Neutrophil (primary cell): ENCODE measurements around the gene ZMYND10.
A peak's percentile ranks its signal among the peaks of the same experiment; 100 is the strongest.

Experiments
- H3K27ac ChIP-seq: fragments of 200-600 bp; sonication (generic); 2 replicates; pipeline ENCODE4 v1.5.1; 2016; ENCODE audit warnings: mild to moderate bottlenecking, moderate library complexity
- H3K27me3 ChIP-seq: fragments of 200-600 bp; sonication (generic); 2 replicates; pipeline ENCODE4 v1.6.0; 2016; ENCODE audit warnings: mild to moderate bottlenecking
- H3K36me3 ChIP-seq: fragments of 200-600 bp; sonication (generic); 2 replicates; pipeline ENCODE4 v1.5.1; 2017
- H3K4me1 ChIP-seq, 2 experiments: fragments of 200-600 bp in 1 of 2; sonication (generic) in 1 of 2; 1 replicate in 1 of 2; 2 replicates in 1 of 2; pipeline versions ENCODE4 v1.5.1 to v1.6.1; 2013 to 2016; ENCODE audit warnings: low read depth in 1 of 2, low read length in 1 of 2, mild to moderate bottlenecking in 1 of 2, moderate library complexity in 1 of 2; ENCODE audit not compliant: control insufficient read depth in 1 of 2, insufficient read depth in 1 of 2
- H3K4me3 ChIP-seq, 2 experiments: fragments of 200-600 bp in 1 of 2; sonication (generic) in 1 of 2; 1 replicate in 1 of 2; 2 replicates in 1 of 2; pipeline ENCODE4 v1.5.1; 2013 to 2016; ENCODE audit warnings: low read depth in 1 of 2, low read length in 1 of 2, mild to moderate bottlenecking in 1 of 2, moderate library complexity in 1 of 2
- H3K9me3 ChIP-seq: fragments of 200-600 bp; sonication (generic); 2 replicates; pipeline ENCODE4 v1.5.1; 2016
- CTCF ChIP-seq: fragments of 200-600 bp; sonication (generic); IDR thresholded peaks from 2 replicates; pipeline ENCODE4 v1.5.1; 2016; ENCODE audit warnings: antibody characterized with exemption

ZMYND10 gene

GRCh38 chr3:50345586-50346234 is at the start of gene ZMYND10:
TSS of gene ZMYND10 (minus strand) at chr3:50345732. CDS start at chr3:50345579, 153 bp downstream.
- H3K27me3 ChIP-seq: no peaks in the 10 kb centered on the region
- peak within 1 kb of the TSS; percentile 53 to 67 for H3K4me3 ChIP-seq
- H3K36me3 ChIP-seq: peaks cover 14% of the 10 kb centered on the region
- H3K9me3 ChIP-seq: no peaks in the 10 kb centered on the region
- H3K4me1 ChIP-seq: peaks cover 59 to 61% of the 10 kb centered on the region in 2 experiments
- H3K27ac ChIP-seq: peak within 1 kb of the TSS; percentile 58
- TF ChIP-seq CTCF: no peak

GRCh38 chr3:50393061-50393460 is 47.5 kb upstream of the ZMYND10 start:
- Histone ChIP-seq H3K36me3 (no peaks in the 10 kb centered on the region), H3K27ac (no peak overlapping the region), H3K4me3 (no peak overlapping the region), H3K27me3 (no peaks in the 10 kb centered on the region), H3K4me1 (no peaks in the 10 kb centered on the region), H3K9me3 (no peaks in the 10 kb centered on the region)
- no peak for TF ChIP-seq CTCF

GRCh38 chr3:50392101-50392715 is 46.7 kb upstream of the ZMYND10 start:
- Histone ChIP-seq H3K4me3 (no peak overlapping the region), H3K36me3 (no peaks in the 10 kb centered on the region), H3K27me3 (no peaks in the 10 kb centered on the region), H3K4me1 (no peaks in the 10 kb centered on the region), H3K9me3 (no peaks in the 10 kb centered on the region), H3K27ac (no peak overlapping the region)
- TF ChIP-seq CTCF: no peak

GRCh38 chr3:50390508-50391224 is 45.1 kb upstream of the ZMYND10 start:
- Histone ChIP-seq H3K4me3 (no peak overlapping the region), H3K36me3 (no peaks in the 10 kb centered on the region), H3K9me3 (no peaks in the 10 kb centered on the region), H3K27ac (no peak overlapping the region), H3K27me3 (peaks cover 3% of the 10 kb centered on the region), H3K4me1 (no peaks in the 10 kb centered on the region)
- TF ChIP-seq CTCF: no peak

GRCh38 chr3:50389414-50389767 is 43.9 kb upstream of the ZMYND10 start:
- Histone ChIP-seq H3K9me3 (no peaks in the 10 kb centered on the region), H3K4me1 (no peaks in the 10 kb centered on the region), H3K4me3 (no peak overlapping the region), H3K27ac (no peak overlapping the region), H3K36me3 (no peaks in the 10 kb centered on the region), H3K27me3 (peaks cover 14% of the 10 kb centered on the region)
- TF ChIP-seq CTCF: no peak
